ENCODE measurements around the gene MOB4.

DNA sequence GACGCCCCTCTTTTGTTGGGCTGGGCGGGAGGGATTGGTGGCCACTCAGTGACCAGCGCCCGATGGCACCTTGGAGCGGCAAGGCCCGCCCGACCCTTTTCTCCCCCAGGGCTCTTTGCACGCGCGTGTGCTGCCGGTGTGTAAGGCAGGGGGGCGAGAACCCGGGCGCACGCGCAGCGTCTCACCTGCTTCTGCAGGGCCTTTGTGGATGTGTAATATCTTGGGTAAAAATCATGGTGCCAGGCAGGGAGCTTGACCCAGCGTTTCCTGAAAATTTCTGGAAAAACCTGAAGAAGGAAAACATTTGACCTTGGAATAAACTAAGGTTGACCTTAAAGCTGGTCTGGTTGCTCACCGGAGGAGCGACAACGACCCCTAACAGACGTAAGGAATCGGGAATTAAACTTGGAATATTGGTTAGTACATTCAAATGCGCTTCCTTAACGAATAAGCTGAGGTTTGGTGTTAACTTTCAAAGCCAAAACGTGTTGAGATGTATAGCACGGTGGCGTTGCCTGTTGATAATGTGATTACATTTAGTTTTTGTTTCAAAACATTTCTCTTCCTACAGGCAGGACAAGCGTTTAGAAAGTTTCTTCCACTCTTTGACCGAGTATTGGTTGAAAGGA lies 15.2 kb upstream of the MOB4 start:
- TF ChIP-seq CTCF (conservative IDR thresholded peaks at IDR 0.05 in 1 of 2, IDR thresholded peaks at IDR 0.05 in 1 of 2; ENCODE audit: extremely low read depth in 1 of 2, insufficient read depth in 1 of 2, low read depth in 1 of 2, low read length in 2 of 2): no peak
- no peak for TF ChIP-seq EZH2 (IDR thresholded peaks at IDR 0.05; ENCODE audit: borderline replicate concordance, low read length)
